ENCODE results near the gene PSD. TPM values are rescaled to one million over a fixed set of nuclear protein-coding genes. Genes with fewer than 3 reads are reported as not detected.
A peak's percentile ranks its signal among the peaks of the same experiment; 100 is the strongest.

PSD gene
- total and polyA plus RNA-seq, 9 of the 15 experiments (the other 6 are each of a cell fraction or from before 2014, with no cell fraction given) = 0.11 to 1.7 (median 0.54) TPM; not detected in 2

DNA sequence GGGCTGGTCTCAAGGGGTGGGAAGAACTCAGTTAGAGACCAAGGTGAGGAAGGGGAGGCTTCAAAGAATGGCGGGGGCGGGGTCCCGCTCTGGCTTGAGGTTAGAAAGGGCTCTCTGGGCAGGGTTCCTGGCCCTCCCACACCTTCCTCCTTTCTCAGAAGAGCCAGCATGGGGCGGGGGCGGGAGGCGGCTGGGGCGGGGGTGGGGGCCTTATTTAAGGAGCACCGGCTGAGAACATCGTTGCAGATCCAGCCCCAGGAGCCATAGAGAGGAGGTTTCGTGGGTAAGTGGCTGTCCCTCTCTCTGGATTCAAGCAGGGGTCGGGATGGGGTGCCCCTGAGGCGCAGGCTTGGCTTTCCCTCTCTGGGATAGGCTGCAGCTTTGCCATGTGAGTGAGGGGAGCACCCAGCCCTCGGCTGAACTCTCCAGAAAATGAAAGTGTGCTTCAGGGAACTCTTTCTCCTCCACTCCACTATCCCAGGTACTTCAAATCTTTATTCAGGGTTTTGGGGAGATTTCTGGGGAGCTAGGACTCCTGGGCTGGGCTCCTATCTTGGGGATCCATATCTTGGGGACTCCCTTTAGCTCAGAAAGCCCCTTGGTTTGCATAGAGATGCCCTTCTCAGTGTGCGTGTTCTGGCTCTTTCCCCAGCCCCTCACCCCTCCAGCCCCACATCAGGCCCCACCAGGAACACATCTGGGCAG is 17.1 kb upstream of the PSD start (continued):
- TF ChIP-seq, protein P1, sequence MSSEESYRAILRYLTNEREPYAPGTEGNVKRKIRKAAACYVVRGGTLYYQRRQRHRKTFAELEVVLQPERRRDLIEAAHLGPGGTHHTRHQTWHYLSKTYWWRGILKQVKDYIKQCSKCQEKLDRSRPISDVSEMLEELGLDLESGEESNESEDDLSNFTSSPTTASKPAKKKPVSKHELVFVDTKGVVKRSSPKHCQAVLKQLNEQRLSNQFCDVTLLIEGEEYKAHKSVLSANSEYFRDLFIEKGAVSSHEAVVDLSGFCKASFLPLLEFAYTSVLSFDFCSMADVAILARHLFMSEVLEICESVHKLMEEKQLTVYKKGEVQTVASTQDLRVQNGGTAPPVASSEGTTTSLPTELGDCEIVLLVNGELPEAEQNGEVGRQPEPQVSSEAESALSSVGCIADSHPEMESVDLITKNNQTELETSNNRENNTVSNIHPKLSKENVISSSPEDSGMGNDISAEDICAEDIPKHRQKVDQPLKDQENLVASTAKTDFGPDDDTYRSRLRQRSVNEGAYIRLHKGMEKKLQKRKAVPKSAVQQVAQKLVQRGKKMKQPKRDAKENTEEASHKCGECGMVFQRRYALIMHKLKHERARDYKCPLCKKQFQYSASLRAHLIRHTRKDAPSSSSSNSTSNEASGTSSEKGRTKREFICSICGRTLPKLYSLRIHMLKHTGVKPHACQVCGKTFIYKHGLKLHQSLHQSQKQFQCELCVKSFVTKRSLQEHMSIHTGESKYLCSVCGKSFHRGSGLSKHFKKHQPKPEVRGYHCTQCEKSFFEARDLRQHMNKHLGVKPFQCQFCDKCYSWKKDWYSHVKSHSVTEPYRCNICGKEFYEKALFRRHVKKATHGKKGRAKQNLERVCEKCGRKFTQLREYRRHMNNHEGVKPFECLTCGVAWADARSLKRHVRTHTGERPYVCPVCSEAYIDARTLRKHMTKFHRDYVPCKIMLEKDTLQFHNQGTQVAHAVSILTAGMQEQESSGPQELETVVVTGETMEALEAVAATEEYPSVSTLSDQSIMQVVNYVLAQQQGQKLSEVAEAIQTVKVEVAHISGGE (CRISPR knock-in tag; IDR thresholded peaks at IDR 0.05) = 0 out of 6 replicates have a peak, but pooled peaks of 1 of the 3 experiments have one; percentile 30
- TF ChIP-seq KDM5B (IDR thresholded peaks at IDR 0.05; ENCODE audit: insufficient replicate concordance, low read depth, low read length) = peak; percentile 99
- peak; percentile 79 for TF ChIP-seq TAF1 (IDR thresholded peaks at IDR 0.05; ENCODE audit: control insufficient read depth, extremely low read depth, insufficient read depth, low read length, severe bottlenecking)
- TF ChIP-seq RCOR1 (IDR thresholded peaks at IDR 0.05; ENCODE audit: borderline replicate concordance in 1 of 2, low read depth in 2 of 2, low read length in 2 of 2) = peak in 1 of 2 experiments; percentile 63; a peak in 1 of 4 replicates
- no peak for TF ChIP-seq FOXK1 (CRISPR knock-in tag; IDR thresholded peaks at IDR 0.05; ENCODE audit: borderline replicate concordance)
- TF ChIP-seq POLR2G (IDR thresholded peaks at IDR 0.05; ENCODE audit: low read depth, low read length) = peak; percentile 80
- peak; percentile 6; the same call in 1 of the 2 replicates for TF ChIP-seq TCF7 (IDR thresholded peaks at IDR 0.05; ENCODE audit: borderline replicate concordance)
